Activated CD8-positive, alpha-beta memory T cell treated with anti-CD3 and anti-CD28 coated beads, Interleukin-2, amount 50 U/mL, for 24 hours (primary cell): ENCODE results near the gene GOLGA8A.
A peak's percentile ranks its signal among the peaks of the same experiment; 100 is the strongest.
"Not testable (repeated sequence)": the region's sequence is repeated elsewhere in the genome, so short reads cannot be mapped to it uniquely, and the experiment has no call there.

ENCODE experiments used
- DNase-seq: peaks from one replicate; pipeline ENCODE4 v3.0.0-alpha.2; 2020; ENCODE audit errors: extremely low read depth

Gene GOLGA8A

GRCh38 chr15:34437687-34438086, at the start of gene GOLGA8A:
Gene GOLGA8A (minus strand): TSS chr15:34437808. CDS start chr15:34389691, 48,117 bp downstream.
- DNase-seq = peak; percentile 54

GRCh38 chr15:34483644-34484043, 46.0 kb upstream of the GOLGA8A start:
- DNase-seq = no peak

GRCh38 chr15:34481370-34481769, 43.8 kb upstream of the GOLGA8A start:
- DNase-seq = no peak

GRCh38 chr15:34473840-34474239, 36.2 kb upstream of the GOLGA8A start:
- DNase-seq = no peak

- DNase-seq = no peak
These were observed 35.3 kb upstream of the GOLGA8A start for GRCh38 chr15:34472947-34473346.

GRCh38 chr15:34470892-34471291, 33.3 kb upstream of the GOLGA8A start:
- DNase-seq = no peak

- DNase-seq = no peak
These were observed 32.5 kb upstream of the GOLGA8A start for GRCh38 chr15:34470091-34470490.

- no peak for DNase-seq
These were observed 24.1 kb upstream of the GOLGA8A start for GRCh38 chr15:34461730-34462129.

- DNase-seq = no peak
These were observed 22.8 kb upstream of the GOLGA8A start for GRCh38 chr15:34460451-34460850.

- DNase-seq = no peak
These were observed 19.1 kb upstream of the GOLGA8A start for GRCh38 chr15:34456658-34457057.

GRCh38 chr15:34442891-34443290, 5.3 kb upstream of the GOLGA8A start:
- DNase-seq = no peak

GRCh38 chr15:34439878-34440277, 2.3 kb upstream of the GOLGA8A start:
- DNase-seq = no peak

GRCh38 chr15:34436956-34437442, 609 bp downstream of the GOLGA8A start:
- no peak for DNase-seq

- DNase-seq = no peak
These were observed 1.3 kb downstream of the GOLGA8A start for GRCh38 chr15:34436126-34436955.

- no peak for DNase-seq
These were observed 1.9 kb downstream of the GOLGA8A start for GRCh38 chr15:34435658-34436057.

- no peak for DNase-seq
These were observed 2.8 kb downstream of the GOLGA8A start for GRCh38 chr15:34434627-34435305.

GRCh38 chr15:34433956-34434626, 3.5 kb downstream of the GOLGA8A start:
- not testable (repeated sequence) for DNase-seq

GRCh38 chr15:34430642-34431041, 7.0 kb downstream of the GOLGA8A start:
- DNase-seq = not testable (repeated sequence)

GRCh38 chr15:34423425-34424090, 14.1 kb downstream of the GOLGA8A start:
- DNase-seq = not testable (repeated sequence)

- not testable (repeated sequence) for DNase-seq
These were observed 16.7 kb downstream of the GOLGA8A start for GRCh38 chr15:34420953-34421352.

- not testable (repeated sequence) for DNase-seq
These were observed 19.2 kb downstream of the GOLGA8A start for GRCh38 chr15:34418435-34418834.

- not testable (repeated sequence) for DNase-seq
These were observed 28.1 kb downstream of the GOLGA8A start for GRCh38 chr15:34409511-34409910.
